Stimulated activated CD8-positive, alpha-beta memory T cell treated with anti-CD3 and anti-CD28 coated beads, Interleukin-7, amount 100 ng/mL, for 4 hours (primary cell): Measurements from ENCODE around the gene PRSS57.
A peak's percentile ranks its signal among the peaks of the same experiment; 100 is the strongest.
"Not testable (repeated sequence)": the region's sequence is repeated elsewhere in the genome, so short reads cannot be mapped to it uniquely, and the experiment has no call there.

Experiments used
- DNase-seq, 2 donors: peaks; one replicate each; pipeline ENCODE4 v3.0.0-alpha.2; 2020; ENCODE audit warnings: low read depth in 2 of 2

The PRSS57 gene

DNA sequence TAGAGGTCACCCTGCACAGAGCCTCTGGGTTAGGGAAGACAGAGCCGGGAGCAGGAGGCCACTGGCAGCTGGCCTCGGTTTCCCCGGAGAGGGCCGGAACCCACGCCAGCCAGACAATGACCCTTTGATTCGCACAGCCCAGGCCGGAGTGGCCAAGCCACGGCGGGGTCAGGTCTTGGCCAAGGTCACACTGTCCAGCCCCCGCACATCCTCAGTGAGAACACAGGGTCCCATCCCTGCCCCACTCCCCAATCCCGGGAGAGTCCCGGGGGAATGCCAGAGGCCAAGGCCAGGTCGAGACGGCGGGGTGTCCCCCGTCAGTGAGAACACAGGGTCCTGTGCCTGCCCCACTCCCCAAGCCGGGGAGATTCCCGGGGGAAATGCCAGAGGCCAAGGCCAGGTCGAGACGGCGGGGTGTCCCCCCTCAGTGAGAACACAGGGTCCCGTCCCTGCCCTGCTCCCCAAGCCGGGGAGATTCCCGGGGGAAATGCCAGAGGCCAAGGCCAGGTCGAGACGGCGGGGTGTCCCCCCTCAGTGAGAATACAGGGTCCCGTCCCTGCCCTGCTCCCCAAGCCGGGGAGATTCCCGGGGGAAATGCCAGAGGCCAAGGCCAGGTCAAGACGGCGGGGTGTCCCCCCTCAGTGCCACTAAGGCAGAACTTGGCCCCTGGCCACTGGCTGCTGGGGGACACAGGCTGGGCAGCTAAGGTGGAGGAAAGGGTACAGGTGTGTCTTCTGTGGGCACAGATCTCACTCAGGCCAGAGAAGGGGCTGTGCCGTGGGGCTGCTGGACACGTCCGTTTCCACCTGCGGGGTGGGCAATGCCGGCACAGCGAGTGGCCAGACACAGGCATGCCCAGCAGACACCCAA, 20.7 kb downstream of the PRSS57 start:
- DNase-seq: no peak

GRCh38 chr19:670609-671075, 24.6 kb downstream of the PRSS57 start:
- DNase-seq: no peak

GRCh38 chr19:668675-669434, 26.4 kb downstream of the PRSS57 start:
- DNase-seq: not testable (repeated sequence)

DNA sequence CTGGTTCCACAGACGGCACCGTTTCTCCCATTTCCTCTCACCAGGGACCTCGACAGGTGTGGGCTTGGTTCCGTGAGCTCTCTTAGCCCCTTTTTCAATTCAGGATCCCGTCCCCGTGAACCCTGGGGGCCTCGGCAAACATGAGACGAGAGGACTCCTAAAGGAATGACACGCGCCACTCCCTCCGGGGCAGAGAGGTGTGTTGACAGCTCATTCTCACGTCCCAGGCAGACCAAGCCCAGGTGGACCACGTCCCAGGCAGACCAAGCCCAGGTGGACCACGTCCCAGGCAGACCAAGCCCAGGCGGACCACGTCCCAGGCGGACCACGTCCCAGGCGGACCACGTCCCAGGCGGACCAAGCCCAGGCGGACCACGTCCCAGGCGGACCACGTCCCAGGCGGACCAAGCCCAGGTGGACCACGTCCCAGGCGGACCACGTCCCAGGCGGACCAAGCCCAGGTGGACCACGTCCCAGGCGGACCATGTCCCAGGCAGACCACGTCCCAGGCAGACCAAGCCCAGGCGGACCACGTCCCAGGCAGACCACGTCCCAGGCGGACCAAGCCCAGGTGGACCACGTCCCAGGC, 28.2 kb downstream of the PRSS57 start:
- not testable (repeated sequence) for DNase-seq

DNA sequence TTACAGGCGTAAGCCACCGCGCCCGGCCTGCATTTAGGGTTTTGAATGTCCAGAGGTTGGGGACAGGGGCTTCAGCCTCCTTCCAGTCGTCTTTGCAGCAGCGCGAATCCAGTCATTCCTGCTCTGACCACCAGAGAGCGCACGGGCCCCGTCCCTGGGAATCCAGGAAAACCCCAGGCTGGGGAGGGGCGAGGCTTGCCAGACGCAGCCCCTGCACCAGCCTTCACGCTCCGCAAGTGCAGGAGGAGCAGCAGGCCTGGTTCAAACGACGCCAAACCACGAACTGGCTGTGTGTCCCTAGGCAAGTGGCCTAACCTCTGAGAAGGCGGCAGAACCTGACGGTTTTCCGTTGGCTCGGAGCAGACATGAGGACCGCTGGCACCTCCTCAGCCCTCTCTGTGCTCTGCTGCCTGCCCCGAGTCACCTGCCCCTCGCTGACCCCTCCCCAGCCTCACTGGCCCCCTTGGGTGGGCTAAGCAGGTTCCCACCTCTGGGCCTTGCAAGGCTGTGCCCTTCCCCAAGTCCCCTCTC, 30.3 kb downstream of the PRSS57 start:
- DNase-seq: peak; percentile 61 to 65

GRCh38 chr19:663682-664117, 31.6 kb downstream of the PRSS57 start:
- DNase-seq: no peak

GRCh38 chr19:662962-663681, 32.1 kb downstream of the PRSS57 start, which contains the start of gene RNF126:
TSS of gene RNF126 (minus strand) at chr19:663214. CDS start at chr19:663121, 93 bp downstream.
- DNase-seq: peak; percentile 87 to 93

- DNase-seq: peak; percentile 67 to 73
Observed at GRCh38 chr19:662207-662961, 32.9 kb downstream of the PRSS57 start.

- DNase-seq: peak; percentile 44 to 59
Observed at GRCh38 chr19:661427-662196, 33.6 kb downstream of the PRSS57 start.

- DNase-seq: no peak
Observed at GRCh38 chr19:660793-661426, 34.3 kb downstream of the PRSS57 start.

GRCh38 chr19:658916-659839, 36.1 kb downstream of the PRSS57 start:
- peak in 1 of 2 donors; percentile 59 for DNase-seq

DNA sequence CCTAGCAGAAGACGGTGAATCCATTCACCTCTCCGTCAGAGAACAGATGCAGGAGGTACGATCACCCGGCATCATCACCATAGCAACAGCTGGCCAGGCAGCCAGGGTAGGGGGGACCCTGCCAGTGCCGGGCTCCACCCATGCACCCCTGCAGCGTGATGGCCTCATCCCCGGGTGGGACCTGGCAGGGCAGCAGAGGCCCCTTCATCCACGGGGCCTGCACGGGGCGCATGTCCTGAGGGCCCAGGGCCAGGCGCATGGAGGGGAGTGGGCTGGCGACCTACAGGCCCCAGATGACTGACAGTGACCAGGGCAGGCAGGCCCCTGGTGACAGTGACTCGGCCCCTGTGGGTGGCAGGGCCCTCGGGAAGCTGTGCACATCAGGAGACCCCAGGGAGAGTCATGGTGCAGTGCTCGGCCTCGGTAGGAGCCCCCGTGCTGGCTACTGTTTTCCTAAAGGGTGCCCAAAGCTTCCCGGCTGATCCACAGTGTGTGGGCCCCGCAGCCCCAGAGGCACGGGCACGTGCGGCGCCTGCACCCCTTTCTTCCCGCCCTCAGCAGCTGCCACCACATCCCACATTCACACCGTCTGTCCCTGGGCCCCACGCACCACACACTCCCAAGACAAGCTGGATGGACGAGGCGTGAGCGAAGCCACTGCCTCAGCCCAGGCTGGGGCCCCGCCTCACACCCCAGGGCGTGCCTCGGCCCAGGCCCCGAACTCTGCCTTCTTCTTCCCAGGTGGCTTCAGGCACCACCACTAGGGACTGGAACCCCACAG, 37.0 kb downstream of the PRSS57 start:
- no peak for DNase-seq

GRCh38 chr19:657611-658010, 37.6 kb downstream of the PRSS57 start:
- no peak for DNase-seq

DNA sequence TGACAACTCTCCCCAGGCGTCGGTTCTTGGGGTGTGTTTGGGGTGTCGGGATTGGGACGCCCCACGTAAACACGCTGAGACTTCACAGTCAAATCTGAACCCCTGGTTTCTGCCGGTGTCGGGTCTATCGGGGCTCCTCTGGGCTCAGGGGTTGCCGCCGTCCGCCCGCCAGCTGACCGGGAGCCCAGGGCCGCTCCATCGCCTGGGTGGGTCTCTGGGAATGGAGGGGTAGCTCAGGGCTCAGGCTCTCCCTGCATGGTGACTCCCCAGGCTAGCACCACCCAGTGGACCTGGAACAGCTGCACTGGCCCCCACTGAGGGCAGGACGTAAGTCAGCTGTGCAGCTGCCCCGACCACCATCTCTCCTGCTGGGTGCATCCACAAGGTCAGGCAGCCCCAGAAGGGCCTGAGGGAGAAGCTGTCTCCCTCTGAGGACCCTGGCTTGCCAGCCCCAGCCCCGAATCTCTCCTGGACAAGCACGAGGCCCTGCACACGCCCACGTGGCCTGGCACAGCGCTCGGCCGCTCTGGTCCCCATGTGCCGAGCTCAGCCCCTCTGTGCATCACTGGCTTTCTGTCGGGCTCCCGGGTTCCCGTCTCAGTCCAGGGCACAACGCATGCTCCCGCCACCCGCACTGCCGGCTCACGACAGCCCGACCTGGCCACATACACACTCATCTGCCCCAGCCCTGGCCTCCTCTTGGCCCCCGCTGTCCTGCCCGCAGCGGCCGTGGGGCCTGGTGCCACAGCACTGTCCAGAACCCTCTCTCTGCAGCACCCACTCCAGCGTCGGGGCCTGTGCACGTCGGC, 38.3 kb downstream of the PRSS57 start:
- no peak for DNase-seq

- DNase-seq: no peak
Observed at GRCh38 chr19:655691-656090, 39.6 kb downstream of the PRSS57 start.

DNA sequence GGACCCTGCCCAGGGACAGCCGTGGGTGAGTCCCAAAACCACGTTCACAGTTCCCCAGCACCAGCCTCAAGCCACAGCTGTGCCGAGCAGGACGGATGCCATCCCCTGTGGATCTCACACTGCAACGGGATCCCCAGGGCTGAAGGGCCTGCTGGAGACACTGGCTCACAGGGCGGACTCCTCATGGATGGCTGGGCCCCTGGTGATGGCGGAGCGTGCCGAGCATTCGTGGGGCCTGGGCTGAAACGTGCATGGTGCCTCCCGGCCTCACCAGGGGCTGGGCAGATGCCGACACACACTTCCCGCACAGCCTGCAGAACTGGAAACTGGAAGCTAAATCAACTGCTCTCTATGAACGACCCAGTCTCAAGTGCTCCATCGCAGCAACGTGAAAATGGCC, 41.8 kb downstream of the PRSS57 start:
- DNase-seq: no peak
